Measurements from ENCODE around the gene DUT.

DNA sequence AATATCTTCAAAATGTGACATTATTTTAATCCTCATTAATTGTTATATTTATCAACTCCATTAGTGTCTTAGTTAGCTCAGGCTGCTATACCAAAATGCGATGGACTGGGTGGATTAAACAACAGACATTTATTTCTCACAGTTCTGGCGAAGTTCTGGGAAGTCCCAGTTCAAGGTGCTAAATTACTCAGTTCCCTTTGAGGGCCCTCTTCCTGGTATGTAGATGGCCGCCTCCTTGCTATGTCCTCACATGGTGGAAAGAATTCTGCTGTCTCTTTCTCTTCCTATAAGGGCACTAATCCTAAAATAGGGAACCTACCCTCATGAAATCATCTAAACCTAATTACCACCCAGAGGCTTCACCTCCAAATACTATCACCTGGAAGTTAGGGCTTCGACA, 38.8 kb upstream of the DUT start:
- TF ChIP-seq EZH2phosphoT487 (IDR thresholded peaks at IDR 0.05; ENCODE audit: low read length) = no peak
- TF ChIP-seq, protein P1, sequence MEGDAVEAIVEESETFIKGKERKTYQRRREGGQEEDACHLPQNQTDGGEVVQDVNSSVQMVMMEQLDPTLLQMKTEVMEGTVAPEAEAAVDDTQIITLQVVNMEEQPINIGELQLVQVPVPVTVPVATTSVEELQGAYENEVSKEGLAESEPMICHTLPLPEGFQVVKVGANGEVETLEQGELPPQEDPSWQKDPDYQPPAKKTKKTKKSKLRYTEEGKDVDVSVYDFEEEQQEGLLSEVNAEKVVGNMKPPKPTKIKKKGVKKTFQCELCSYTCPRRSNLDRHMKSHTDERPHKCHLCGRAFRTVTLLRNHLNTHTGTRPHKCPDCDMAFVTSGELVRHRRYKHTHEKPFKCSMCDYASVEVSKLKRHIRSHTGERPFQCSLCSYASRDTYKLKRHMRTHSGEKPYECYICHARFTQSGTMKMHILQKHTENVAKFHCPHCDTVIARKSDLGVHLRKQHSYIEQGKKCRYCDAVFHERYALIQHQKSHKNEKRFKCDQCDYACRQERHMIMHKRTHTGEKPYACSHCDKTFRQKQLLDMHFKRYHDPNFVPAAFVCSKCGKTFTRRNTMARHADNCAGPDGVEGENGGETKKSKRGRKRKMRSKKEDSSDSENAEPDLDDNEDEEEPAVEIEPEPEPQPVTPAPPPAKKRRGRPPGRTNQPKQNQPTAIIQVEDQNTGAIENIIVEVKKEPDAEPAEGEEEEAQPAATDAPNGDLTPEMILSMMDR (IDR thresholded peaks at IDR 0.05; ENCODE audit: low read length) = no peak
